GM21528 (cell line): ENCODE data around the gene STIM1.
"Not testable (repeated sequence)": the region's sequence is repeated elsewhere in the genome, so short reads cannot be mapped to it uniquely, and the experiment has no call there.

Source experiments
- ATAC-seq: cut with Tn5 transposase; IDR thresholded peaks from one replicate; pipeline ENCODE4 v1.9.1; 2021; ENCODE audit warnings: mild to moderate bottlenecking, moderate library complexity; ENCODE audit not compliant: unreplicated experiment, low FRiP score

The STIM1 gene

GRCh38 chr11:3879967-3880542 is 24.6 kb downstream of the STIM1 start:
- no peak for ATAC-seq

DNA sequence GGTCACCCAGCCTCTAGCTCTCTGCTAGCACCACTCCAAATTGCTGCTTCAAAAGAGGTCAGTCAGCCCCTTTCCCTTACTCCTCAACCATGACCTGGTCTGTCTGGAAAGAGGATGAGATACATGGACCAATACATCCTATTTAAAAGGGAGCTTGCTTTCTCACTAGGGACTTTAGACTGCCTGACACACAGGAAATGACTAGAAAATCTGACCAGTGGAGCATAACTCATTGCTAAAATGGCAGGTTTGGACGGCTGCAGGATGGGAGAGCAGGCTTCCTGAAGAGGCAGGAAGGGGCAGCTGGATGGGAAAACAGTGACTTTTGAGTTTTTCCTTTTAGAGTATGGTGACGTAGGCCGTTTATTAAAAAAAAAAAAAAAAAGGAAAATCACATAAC is 25.3 kb downstream of the STIM1 start:
- ATAC-seq = no peak

DNA sequence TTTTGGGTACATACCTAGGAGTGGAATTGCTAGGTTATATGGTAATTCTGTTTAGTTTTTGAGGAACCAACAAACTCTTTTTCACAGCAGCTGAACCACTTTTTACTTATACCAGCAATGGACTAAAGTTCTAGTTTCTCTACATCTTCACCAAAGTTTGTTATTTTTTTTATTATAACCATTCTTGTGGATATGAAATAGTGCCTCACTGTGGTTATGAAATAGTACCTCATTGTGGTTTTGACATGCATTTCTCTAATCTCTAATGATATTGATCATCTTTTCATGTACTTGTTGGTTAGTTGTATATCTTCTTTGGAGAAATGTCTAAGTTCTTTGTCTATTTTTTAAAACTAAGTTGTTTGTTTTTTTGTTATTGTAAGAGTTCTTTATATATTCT is 27.2 kb downstream of the STIM1 start:
- ATAC-seq = no peak

- ATAC-seq = no peak
Observed at GRCh38 chr11:3885855-3886254, 30.4 kb downstream of the STIM1 start.

- no peak for ATAC-seq
Observed at GRCh38 chr11:3886985-3887384, 31.5 kb downstream of the STIM1 start.

DNA sequence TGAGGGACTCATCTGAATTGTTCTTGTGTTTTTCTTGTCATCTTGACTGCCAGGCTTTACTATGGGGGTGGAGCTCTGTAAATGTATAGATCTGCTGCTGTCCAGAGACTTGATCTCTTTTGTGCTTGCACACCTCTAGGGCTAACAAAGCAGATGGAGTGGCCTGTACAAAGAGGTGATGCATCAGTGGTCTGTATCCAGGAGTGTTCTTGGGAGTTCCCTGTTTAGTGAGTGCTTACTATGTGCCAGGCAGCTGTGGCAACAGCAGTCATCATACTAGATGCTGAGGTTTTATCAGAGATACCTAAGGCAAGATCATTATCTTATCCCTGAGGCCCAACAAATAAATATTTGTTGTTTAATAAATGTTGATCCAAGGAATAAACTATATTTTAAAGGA is 33.4 kb downstream of the STIM1 start:
- no peak for ATAC-seq

DNA sequence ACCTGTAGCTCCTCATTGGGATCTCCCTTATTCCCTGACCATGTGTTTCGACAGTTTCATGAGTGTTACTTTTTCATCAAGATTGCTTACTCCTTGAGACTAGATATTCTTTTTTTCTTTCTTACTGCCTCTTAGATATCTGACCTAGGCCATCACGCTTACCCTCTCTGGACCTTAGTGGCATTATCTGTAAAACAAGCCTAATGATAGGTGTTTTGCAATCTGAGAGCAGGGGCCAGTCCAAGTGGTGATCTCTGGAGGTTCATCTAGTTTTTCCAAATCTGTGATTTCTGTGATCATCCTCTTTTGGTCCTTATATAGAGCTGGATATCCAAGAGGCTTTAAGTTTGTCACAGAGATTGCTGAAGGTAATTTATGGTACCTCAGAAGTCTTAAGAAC is 34.5 kb downstream of the STIM1 start:
- no peak for ATAC-seq

- no peak for ATAC-seq
Observed at GRCh38 chr11:3890806-3891205, 35.3 kb downstream of the STIM1 start.

- ATAC-seq = no peak
Observed at GRCh38 chr11:3891751-3892150, 36.3 kb downstream of the STIM1 start.

DNA sequence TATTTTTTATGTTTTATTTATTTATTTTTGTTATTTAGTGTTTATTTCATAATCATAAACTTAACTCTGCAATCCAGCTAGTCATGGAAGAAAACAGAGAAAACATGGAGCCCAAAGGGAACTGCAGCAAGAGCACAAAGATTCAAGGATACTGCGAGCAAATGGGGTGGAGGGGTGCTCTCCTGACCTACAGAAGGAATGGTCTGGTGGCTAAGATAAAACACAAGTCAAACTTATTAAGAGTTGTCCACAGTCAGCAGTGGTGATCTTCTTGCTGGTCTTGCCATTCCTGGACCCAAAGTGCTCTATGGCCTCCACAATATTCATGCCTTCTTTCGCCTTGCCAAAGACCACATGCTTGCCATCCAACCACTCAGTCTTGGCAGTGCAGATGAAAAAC is 36.7 kb downstream of the STIM1 start:
- no peak for ATAC-seq

DNA sequence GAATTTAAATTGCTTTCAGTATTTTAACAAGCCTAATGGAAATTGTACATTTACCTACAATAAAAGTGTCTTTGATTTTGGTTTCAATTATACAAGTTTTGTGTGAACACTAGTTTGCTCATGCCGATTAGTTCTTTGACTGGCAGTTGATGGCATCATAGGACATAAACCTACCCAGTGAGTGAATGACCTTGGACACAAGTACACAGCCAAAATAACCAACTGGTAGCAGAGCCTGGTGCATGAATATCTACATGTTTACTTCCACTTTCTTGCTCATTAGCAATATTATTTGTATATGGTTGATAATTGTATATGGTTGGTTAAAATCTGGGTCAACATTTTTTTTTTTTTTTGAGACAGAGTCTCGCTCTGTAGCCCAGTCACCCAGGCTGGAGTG is 37.8 kb downstream of the STIM1 start:
- ATAC-seq = peak; percentile 11

GRCh38 chr11:3894128-3894731 is 38.8 kb downstream of the STIM1 start:
- ATAC-seq = peak; percentile 98

DNA sequence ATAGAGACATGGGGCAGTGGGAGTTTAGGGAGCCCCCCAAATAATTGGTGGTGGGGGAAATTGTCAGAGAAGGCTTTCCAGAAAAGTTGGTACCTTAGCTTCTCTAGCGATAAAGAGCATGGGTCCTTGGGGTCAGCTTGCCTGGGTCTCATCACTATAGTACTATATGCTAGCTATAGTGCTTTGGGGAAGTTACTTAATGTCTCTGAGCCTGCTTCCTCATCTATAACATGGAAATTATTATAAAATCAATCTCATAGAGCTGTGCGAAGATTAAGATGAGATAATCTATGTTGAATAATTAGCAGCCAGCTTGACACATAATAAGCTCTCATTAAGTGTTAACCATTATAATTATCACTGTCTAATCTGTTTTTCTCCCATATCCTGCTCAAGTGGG is 41.2 kb downstream of the STIM1 start:
- no peak for ATAC-seq

DNA sequence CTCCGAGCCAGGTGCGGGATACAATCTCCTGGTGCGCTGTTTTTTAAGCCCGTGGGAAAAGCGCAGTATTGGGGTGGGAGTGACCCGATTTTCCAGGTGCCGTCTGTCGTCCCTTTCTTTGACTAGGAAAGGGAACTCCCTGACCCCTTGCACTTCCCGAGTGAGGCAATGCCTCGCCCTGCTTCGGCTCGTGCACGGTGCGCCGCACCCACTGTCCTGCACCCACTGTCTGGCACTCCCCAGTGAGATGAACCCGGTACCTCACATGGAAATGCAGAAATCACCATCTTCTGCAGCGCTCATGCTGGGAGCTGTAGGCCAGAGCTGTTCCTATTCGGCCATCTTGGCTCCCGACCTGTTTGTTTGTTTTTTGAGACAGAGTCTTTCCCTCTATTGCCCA is 44.8 kb downstream of the STIM1 start:
- ATAC-seq = not testable (repeated sequence)

DNA sequence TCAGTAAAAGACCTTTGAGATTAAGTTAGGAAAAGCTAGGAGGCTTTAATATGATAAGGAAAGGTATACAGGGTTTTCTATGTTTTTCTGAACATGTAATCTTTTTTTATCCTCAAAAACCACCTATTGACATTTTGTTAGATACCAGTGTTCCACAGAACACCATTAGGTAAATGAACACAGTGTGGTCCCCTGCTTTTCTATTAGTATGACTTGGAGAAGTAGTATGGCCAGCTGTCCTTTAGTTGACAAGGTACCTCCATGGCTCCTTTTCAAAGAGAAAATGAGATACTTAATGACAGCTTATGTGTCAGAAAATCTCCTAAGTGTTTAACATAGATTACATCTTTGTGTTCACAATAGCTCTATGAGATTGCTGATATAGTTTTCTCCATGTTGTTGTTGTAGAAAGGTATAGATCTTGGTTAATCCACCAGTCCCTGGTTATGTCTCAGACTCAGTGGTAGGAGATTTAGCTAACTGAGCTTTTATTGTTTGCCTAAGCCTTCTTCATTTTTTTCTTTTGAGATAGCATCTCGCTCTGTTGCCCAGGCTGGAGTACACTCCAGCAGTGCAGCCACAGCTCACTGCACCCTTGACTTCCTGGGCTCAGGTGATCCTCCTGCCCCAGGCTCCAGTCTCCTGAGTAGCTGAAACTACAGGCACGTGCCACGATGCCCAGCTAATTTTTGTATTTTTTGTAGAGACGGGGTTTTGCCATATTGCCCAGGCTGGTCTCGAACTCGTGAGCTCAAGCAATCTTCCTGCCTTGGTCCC is 46.0 kb downstream of the STIM1 start:
- ATAC-seq = no peak

DNA sequence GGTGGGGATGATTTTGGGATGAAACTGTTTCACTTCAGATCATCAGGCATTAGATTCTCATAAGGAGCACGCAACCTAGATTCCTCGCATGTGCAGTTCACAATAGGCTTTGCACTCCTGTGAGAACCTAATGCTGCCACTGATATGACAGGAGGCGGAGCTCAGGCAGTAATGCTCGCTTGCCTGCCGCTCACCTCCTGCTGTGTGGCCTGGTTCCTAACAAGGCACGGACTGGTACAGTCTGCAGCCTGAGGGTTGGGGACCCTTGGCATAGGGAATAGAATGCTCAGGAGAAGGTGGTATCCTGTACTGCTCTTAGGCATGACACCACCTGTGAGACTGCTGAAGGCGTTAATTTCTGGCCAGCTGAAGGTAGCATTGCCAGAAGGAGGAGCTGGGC is 47.0 kb downstream of the STIM1 start:
- no peak for ATAC-seq

- no peak for ATAC-seq
Observed at GRCh38 chr11:3903207-3903896, 47.9 kb downstream of the STIM1 start.

DNA sequence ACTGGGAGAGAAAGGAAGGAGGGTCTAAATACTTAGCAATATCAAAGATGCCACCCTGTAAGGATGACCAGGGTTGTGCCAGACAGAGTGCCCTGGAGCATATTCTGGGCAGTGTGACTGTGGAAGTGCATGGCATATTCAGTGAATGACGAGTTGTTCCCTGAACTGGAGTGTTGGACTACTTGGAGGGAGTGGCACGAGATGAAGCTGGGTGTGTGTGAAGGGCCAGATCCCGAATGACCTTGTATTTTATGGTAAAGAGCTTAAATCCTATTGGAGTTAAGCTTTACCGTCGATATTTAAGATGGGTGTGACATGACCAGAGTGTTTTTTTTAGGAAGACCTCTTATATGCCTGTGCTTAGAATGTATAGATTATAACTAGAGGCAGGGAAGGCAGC is 48.8 kb downstream of the STIM1 start:
- ATAC-seq = no peak

GRCh38 chr11:3905080-3905953 is 49.9 kb downstream of the STIM1 start:
- ATAC-seq = peak; percentile 66

- ATAC-seq = no peak
Observed at GRCh38 chr11:3906166-3906565, 50.7 kb downstream of the STIM1 start.
